ENCODE results near the gene TTBK1.

DNA sequence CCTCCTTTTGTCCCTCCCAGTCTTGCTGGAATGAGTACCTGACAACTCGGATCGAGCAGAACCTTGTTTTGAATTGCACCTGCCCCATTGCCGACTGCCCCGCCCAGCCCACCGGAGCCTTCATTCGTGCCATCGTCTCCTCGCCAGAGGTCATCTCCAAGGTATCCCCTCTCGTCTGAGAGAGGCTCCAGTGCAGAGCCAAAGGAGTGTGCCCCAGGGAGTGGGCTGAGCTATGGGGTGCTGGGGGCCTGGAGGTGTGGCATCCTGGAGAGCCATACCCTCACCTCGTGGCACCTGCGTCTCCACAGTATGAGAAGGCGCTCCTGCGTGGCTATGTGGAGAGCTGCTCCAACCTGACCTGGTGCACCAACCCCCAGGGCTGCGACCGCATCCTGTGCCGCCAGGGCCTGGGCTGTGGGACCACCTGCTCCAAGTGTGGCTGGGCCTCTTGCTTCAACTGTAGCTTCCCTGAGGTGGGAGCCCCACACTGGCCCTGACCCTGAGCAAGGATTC is 22.8 kb upstream of the TTBK1 start:
- TF ChIP-seq, protein P1, sequence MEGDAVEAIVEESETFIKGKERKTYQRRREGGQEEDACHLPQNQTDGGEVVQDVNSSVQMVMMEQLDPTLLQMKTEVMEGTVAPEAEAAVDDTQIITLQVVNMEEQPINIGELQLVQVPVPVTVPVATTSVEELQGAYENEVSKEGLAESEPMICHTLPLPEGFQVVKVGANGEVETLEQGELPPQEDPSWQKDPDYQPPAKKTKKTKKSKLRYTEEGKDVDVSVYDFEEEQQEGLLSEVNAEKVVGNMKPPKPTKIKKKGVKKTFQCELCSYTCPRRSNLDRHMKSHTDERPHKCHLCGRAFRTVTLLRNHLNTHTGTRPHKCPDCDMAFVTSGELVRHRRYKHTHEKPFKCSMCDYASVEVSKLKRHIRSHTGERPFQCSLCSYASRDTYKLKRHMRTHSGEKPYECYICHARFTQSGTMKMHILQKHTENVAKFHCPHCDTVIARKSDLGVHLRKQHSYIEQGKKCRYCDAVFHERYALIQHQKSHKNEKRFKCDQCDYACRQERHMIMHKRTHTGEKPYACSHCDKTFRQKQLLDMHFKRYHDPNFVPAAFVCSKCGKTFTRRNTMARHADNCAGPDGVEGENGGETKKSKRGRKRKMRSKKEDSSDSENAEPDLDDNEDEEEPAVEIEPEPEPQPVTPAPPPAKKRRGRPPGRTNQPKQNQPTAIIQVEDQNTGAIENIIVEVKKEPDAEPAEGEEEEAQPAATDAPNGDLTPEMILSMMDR (conservative IDR thresholded peaks at IDR 0.05): no peak
- no peak for TF ChIP-seq ZFX (IDR thresholded peaks at IDR 0.05)
